ENCODE data around the gene SLC7A9.

GRCh38 chr19:32896516-32897214 is 27.1 kb upstream of the SLC7A9 start:
- TF ChIP-seq EGR1 (IDR thresholded peaks at IDR 0.05; ENCODE audit: borderline replicate concordance in 1 of 2, low read depth in 2 of 2, low read length in 2 of 2) (no peak), GABPA (IDR thresholded peaks at IDR 0.05; ENCODE audit: low read depth) (no peak), NR2C2 (IDR thresholded peaks at IDR 0.05; ENCODE audit: borderline replicate concordance, control insufficient read depth, insufficient read length, low read depth) (no peak), KDM1A (IDR thresholded peaks at IDR 0.05; ENCODE audit: borderline replicate concordance) (no peak), POLR2A (IDR thresholded peaks at IDR 0.05; ENCODE audit: low read depth, low read length) (no peak), SRF (IDR thresholded peaks at IDR 0.05; ENCODE audit: low read depth in 2 of 2, low read length in 2 of 2) (no peak), CTCF (IDR thresholded peaks at IDR 0.05 in 2 of 3, conservative IDR thresholded peaks at IDR 0.05 in 1 of 3; ENCODE audit: control insufficient read depth in 2 of 3, extremely low read depth in 1 of 3, insufficient read depth in 1 of 3, low read depth in 3 of 3, low read length in 3 of 3) (no peak), EED (IDR thresholded peaks at IDR 0.05; ENCODE audit: low read depth) (no peak)
